K562 (cell line): ENCODE data around the gene GDF15. TPM values are rescaled to one million over a fixed set of nuclear protein-coding genes. Genes with fewer than 3 reads are reported as not detected.
A peak's percentile ranks its signal among the peaks of the same experiment; 100 is the strongest.

Experiments
- CBFA2T2 ChIP-seq: fragments of 450-650 bp; conservative IDR thresholded peaks from 2 replicates; pipeline ENCODE4 v1.6.1; 2017; ENCODE audit warnings: mild to moderate bottlenecking
- CHD2 ChIP-seq: IDR thresholded peaks from 2 replicates; pipeline ENCODE4 v1.6.1; 2011; ENCODE audit warnings: low read depth, low read length
- ETS2 ChIP-seq: IDR thresholded peaks from 2 replicates; pipeline ENCODE4 v1.6.1; 2016; ENCODE audit warnings: borderline replicate concordance, missing genetic modification characterization, mild to moderate bottlenecking, moderate library complexity, missing compliant biosample characterization; ENCODE audit not compliant: poor library complexity, severe bottlenecking
- HEY1 ChIP-seq: fragments of 250-450 bp; sonication (Bioruptor Pico); IDR thresholded peaks from 2 replicates; pipeline ENCODE4 v1.5.0; 2020; ENCODE audit warnings: mild to moderate bottlenecking, moderate library complexity, borderline replicate concordance
- MAFF ChIP-seq: IDR thresholded peaks from 2 replicates; pipeline ENCODE4 v1.6.1; 2012; ENCODE audit warnings: low read length, improper control_type of control experiment
- NCOA1 ChIP-seq: fragments of 450-650 bp; IDR thresholded peaks from 2 replicates; pipeline ENCODE4 v1.6.1; 2016; ENCODE audit warnings: low read depth
- RBM25 ChIP-seq: fragments of 200-400 bp; formaldehyde crosslinking; IDR thresholded peaks from 2 replicates; pipeline ENCODE4 v1.6.1; 2018; ENCODE audit warnings: low read length, low read depth, moderate library complexity; ENCODE audit not compliant: severe bottlenecking
- SIN3A ChIP-seq, 2 experiments: fragments of 150-350 bp in 1 of 2; IDR thresholded peaks; 2 replicates each; pipeline ENCODE4 v1.6.1; 2011 to 2016; ENCODE audit warnings: borderline replicate concordance in 2 of 2, low read depth in 2 of 2, low read length in 2 of 2, mild to moderate bottlenecking in 2 of 2, moderate library complexity in 2 of 2; ENCODE audit not compliant: control insufficient read depth in 1 of 2
- SIX5 ChIP-seq, 2 experiments: IDR thresholded peaks; 2 replicates each; pipeline ENCODE4 v1.6.1; 2011; ENCODE audit warnings: low read length in 2 of 2, borderline replicate concordance in 1 of 2, low read depth in 1 of 2, mild to moderate bottlenecking in 1 of 2, moderate library complexity in 1 of 2; ENCODE audit not compliant: insufficient read depth in 1 of 2
- ZC3H11A ChIP-seq: IDR thresholded peaks from 2 replicates; pipeline ENCODE4 v1.6.1; 2012; ENCODE audit warnings: low read depth, low read length, improper control_type of control experiment
- ZNF184 ChIP-seq: sonication (generic); formaldehyde crosslinking; IDR thresholded peaks from 2 replicates; pipeline ENCODE4 v1.5.0; 2020; ENCODE audit warnings: missing genetic modification reagents
- ZNF444 ChIP-seq: fragments of 250-450 bp; sonication (Bioruptor Pico); IDR thresholded peaks from 2 replicates; pipeline ENCODE4 v1.4.0; 2020; ENCODE audit warnings: mild to moderate bottlenecking, moderate library complexity
- ZNF644 ChIP-seq: fragments of 200-800 bp; sonication (Bioruptor generic); IDR thresholded peaks from 2 replicates; pipeline ENCODE4 v1.6.1; 2016; ENCODE audit warnings: low read depth, missing genetic modification characterization, missing compliant biosample characterization
- polyA plus RNA-seq, 8 experiments: library from polyadenylated mRNA; depleted of rRNA in 4 of 8; stranded (reverse) in 5 of 8; unstranded in 3 of 8; fragments of >200 nt; fragmentation: Nextera tagmentation in 2 of 8; fragmentation: Illumina TruSeq in 1 of 8; extraction: Ambion mirVana in 2 of 8; extraction: Trizol in 1 of 8; gene quantifications; 2 replicates each; pipeline versions ENCODE4 v1.2.1 to v1.2.3, GENCODE V29; 2011 to 2014; ENCODE audit warnings: inconsistent platforms in 1 of 8, missing spikeins in 1 of 8
- total RNA-seq, 7 experiments: library from RNA; depleted of rRNA in 6 of 7; stranded (reverse); fragments of >200 nt in 6 of 7; fragmentation: Illumina TruSeq in 2 of 7; extraction: Trizol in 2 of 7; gene quantifications; 2 replicates each; pipeline versions ENCODE4 v1.2.1 to v1.2.3, GENCODE V29; 2011 to 2021; ENCODE audit warnings: low replicate concordance in 1 of 7
- TF ChIP-seq, protein P1 (sequence below): fragments of 200-800 bp; sonication (Bioruptor generic); IDR thresholded peaks from 2 replicates; pipeline ENCODE4 v1.6.1; 2016; ENCODE audit warnings: missing genetic modification characterization, missing compliant biosample characterization
- TF ChIP-seq, protein P2 (sequence below), 2 experiments: IDR thresholded peaks; 2 replicates each; pipeline ENCODE4 v1.6.1; 2011; ENCODE audit warnings: borderline replicate concordance in 1 of 2, control low read depth in 1 of 2, low read depth in 1 of 2, low read length in 1 of 2, mild to moderate bottlenecking in 1 of 2, mixed read lengths in 1 of 2, moderate library complexity in 1 of 2; ENCODE audit not compliant: insufficient read depth in 1 of 2, insufficient read length in 1 of 2, poor library complexity in 1 of 2, severe bottlenecking in 1 of 2; ENCODE audit errors: extremely low read depth in 1 of 2
- TF ChIP-seq, protein P3 (sequence below): sonication (generic); formaldehyde crosslinking; IDR thresholded peaks from 2 replicates; pipeline ENCODE4 v1.8.0; 2022; ENCODE audit warnings: mild to moderate bottlenecking, missing genetic modification reagents, borderline replicate concordance
- TF ChIP-seq, protein P4 (sequence below): sonication (generic); formaldehyde crosslinking; IDR thresholded peaks from 2 replicates; pipeline ENCODE4 v1.9.0; 2022; ENCODE audit warnings: mild to moderate bottlenecking, missing genetic modification reagents

The GDF15 gene
- total and polyA plus RNA-seq, 9 of the 15 experiments (the other 6 are each of a cell fraction or from before 2014, with no cell fraction given): 2.3 to 82.4 (median 12.5) TPM

DNA sequence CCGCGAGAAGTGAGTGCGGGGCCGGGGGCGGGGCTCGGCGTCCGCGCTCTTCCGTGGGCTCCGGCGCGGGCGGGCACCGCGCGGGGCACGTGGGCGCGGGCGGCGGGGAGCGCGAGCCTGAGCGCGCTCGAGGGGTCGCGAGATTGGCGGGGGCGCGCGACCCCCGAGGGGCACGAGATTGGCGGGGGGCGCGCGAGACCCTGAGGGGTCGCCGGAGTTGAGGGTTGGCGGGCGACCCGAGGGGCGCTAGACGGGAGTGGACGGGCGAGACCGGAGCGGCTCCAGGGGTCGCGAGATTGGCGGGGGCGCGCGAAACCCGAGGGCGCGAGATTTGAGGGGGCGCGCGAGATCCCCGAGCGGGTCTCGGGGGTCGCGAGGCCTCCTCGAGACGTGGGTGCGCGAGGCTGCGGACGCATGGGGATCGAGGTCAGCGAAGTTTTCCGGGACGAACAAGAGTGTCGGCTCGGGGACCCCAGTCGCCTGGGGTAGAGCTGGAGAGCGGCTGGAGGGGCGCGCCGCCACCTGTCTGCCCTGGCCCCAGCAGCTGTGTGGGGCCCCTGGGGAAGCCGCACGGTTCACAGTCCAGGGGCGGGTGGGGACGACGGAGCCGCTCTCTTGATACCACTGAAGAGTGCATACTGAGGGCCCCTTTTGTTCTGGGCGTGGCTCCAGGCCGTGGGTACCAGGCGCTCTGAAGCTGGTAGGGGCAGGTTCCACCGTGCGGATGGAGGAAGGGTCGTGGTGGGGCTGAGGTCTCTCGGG, 33.9 kb downstream of the GDF15 start (continued):
- TF ChIP-seq, protein P1, sequence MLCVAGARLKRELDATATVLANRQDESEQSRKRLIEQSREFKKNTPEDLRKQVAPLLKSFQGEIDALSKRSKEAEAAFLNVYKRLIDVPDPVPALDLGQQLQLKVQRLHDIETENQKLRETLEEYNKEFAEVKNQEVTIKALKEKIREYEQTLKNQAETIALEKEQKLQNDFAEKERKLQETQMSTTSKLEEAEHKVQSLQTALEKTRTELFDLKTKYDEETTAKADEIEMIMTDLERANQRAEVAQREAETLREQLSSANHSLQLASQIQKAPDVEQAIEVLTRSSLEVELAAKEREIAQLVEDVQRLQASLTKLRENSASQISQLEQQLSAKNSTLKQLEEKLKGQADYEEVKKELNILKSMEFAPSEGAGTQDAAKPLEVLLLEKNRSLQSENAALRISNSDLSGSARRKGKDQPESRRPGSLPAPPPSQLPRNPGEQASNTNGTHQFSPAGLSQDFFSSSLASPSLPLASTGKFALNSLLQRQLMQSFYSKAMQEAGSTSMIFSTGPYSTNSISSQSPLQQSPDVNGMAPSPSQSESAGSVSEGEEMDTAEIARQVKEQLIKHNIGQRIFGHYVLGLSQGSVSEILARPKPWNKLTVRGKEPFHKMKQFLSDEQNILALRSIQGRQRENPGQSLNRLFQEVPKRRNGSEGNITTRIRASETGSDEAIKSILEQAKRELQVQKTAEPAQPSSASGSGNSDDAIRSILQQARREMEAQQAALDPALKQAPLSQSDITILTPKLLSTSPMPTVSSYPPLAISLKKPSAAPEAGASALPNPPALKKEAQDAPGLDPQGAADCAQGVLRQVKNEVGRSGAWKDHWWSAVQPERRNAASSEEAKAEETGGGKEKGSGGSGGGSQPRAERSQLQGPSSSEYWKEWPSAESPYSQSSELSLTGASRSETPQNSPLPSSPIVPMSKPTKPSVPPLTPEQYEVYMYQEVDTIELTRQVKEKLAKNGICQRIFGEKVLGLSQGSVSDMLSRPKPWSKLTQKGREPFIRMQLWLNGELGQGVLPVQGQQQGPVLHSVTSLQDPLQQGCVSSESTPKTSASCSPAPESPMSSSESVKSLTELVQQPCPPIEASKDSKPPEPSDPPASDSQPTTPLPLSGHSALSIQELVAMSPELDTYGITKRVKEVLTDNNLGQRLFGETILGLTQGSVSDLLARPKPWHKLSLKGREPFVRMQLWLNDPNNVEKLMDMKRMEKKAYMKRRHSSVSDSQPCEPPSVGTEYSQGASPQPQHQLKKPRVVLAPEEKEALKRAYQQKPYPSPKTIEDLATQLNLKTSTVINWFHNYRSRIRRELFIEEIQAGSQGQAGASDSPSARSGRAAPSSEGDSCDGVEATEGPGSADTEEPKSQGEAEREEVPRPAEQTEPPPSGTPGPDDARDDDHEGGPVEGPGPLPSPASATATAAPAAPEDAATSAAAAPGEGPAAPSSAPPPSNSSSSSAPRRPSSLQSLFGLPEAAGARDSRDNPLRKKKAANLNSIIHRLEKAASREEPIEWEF (CRISPR knock-in tag): no peak
- TF ChIP-seq MAFF: no peak
- TF ChIP-seq ZNF184 (CRISPR knock-in tag): no peak
- no peak for TF ChIP-seq NCOA1
- TF ChIP-seq, protein P2, sequence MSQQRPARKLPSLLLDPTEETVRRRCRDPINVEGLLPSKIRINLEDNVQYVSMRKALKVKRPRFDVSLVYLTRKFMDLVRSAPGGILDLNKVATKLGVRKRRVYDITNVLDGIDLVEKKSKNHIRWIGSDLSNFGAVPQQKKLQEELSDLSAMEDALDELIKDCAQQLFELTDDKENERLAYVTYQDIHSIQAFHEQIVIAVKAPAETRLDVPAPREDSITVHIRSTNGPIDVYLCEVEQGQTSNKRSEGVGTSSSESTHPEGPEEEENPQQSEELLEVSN (IDR thresholded peaks at IDR 0.05; ENCODE audit: borderline replicate concordance in 1 of 2, extremely low read depth in 1 of 2, insufficient read depth in 1 of 2, insufficient read length in 1 of 2, low read depth in 1 of 2, low read length in 1 of 2, poor library complexity in 1 of 2, severe bottlenecking in 1 of 2): peak; percentile 18 to 74
- no peak for TF ChIP-seq HEY1 (CRISPR knock-in tag)
- TF ChIP-seq RBM25: peak; percentile 65
- no peak for TF ChIP-seq CBFA2T2
- no peak for TF ChIP-seq ZNF444 (CRISPR knock-in tag)
- no peak for TF ChIP-seq ZNF644 (tag)
- TF ChIP-seq ETS2: no peak
- TF ChIP-seq, protein P3, sequence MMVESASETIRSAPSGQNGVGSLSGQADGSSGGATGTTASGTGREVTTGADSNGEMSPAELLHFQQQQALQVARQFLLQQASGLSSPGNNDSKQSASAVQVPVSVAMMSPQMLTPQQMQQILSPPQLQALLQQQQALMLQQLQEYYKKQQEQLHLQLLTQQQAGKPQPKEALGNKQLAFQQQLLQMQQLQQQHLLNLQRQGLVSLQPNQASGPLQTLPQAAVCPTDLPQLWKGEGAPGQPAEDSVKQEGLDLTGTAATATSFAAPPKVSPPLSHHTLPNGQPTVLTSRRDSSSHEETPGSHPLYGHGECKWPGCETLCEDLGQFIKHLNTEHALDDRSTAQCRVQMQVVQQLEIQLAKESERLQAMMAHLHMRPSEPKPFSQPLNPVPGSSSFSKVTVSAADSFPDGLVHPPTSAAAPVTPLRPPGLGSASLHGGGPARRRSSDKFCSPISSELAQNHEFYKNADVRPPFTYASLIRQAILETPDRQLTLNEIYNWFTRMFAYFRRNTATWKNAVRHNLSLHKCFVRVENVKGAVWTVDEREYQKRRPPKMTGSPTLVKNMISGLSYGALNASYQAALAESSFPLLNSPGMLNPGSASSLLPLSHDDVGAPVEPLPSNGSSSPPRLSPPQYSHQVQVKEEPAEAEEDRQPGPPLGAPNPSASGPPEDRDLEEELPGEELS (CRISPR knock-in tag): 0 out of 2 replicates have a peak, but pooled peaks have one; percentile 61
- no peak for TF ChIP-seq SIX5 (IDR thresholded peaks at IDR 0.05; ENCODE audit: borderline replicate concordance in 1 of 2, insufficient read depth in 1 of 2, low read depth in 1 of 2, low read length in 2 of 2)
- TF ChIP-seq ZC3H11A: no peak
- TF ChIP-seq CHD2: peak; percentile 90
- TF ChIP-seq, protein P4, sequence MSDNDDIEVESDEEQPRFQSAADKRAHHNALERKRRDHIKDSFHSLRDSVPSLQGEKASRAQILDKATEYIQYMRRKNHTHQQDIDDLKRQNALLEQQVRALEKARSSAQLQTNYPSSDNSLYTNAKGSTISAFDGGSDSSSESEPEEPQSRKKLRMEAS (CRISPR knock-in tag): no peak
- peak; percentile 26 to 32; a peak in 2 of 4 replicates for TF ChIP-seq SIN3A (IDR thresholded peaks at IDR 0.05; ENCODE audit: borderline replicate concordance in 2 of 2, control insufficient read depth in 1 of 2, low read depth in 2 of 2, low read length in 2 of 2)
